ENCODE results near the gene RNF43.

Gene RNF43

GRCh38 chr17:58370309-58370708 is 47.0 kb downstream of the RNF43 start:
- no peak for DNase-seq (ENCODE audit: low spot score)
- no peak for TF ChIP-seq CTCF (IDR thresholded peaks at IDR 0.05; ENCODE audit: borderline replicate concordance, control extremely low read depth, extremely low read depth, insufficient read depth, missing control alignments)
- in situ Hi-C loops (cut with MboI; ENCODE audit: low sequenced_read_pairs, unreplicated experiment), result no loop called here

DNA sequence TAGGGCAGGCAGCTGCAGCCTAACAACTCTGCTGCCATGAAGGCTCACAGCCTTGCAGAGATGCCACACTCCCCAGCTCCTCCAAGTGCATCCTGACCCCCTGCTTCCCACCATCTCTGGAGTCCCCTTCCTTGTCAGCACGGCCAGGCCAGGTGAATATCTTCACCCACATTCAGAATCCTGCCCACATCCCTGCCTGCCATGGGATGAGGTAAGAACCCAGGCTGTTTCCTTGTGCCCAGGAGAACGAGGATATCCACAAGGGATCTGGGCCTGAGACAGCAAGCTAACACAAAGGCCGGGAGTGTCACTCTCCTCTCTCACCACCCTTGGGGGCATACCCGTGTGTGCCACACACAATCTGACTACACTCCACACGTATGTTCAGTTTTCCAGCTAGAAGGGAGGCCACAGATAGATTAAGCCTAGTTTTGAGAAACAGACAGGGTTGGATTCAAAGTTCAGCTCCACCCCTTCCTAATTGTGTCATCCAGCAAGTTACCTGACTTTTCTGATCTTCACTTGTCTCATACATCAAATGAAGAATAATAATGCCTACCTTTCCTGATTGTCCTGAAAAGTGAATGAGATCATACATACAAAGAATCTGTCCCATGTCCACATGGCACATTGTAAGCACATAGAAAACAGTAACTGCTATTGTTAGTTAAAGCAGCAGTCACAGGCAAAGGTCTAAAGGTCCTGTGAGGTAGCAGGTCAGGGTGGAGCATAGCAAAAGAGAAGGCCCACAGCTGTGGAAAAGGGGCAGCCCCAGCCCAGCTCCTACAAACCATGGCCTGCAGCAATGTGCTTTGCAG is 47.9 kb downstream of the RNF43 start:
- in situ Hi-C loops (cut with MboI; ENCODE audit: low sequenced_read_pairs, unreplicated experiment), result no loop called here
- no peak for TF ChIP-seq CTCF (IDR thresholded peaks at IDR 0.05; ENCODE audit: borderline replicate concordance, control extremely low read depth, extremely low read depth, insufficient read depth, missing control alignments)
- DNase-seq (ENCODE audit: low spot score), result no peak

- TF ChIP-seq CTCF (IDR thresholded peaks at IDR 0.05; ENCODE audit: borderline replicate concordance, control extremely low read depth, extremely low read depth, insufficient read depth, missing control alignments), result no peak
- no peak for DNase-seq (ENCODE audit: low spot score)
- in situ Hi-C loops (cut with MboI; ENCODE audit: low sequenced_read_pairs, unreplicated experiment), result no loop called here
Observed at GRCh38 chr17:58368860-58369213, 48.5 kb downstream of the RNF43 start.
